BLaER1 treated with 17β-estradiol and CSF1 and Interleukin-3, amounts not matched to agents 10 nM and 100 nM (cell line): ENCODE data around the gene IQCK.

Experiments
- H3K27ac ChIP-seq, 11 experiments: shearing (Covaris generic); formaldehyde crosslinking; 2 replicates each; pipeline ENCODE4 v1.8.1; 2022
- H3K27me3 ChIP-seq, 11 experiments: shearing (Covaris generic); formaldehyde crosslinking; 2 replicates each; pipeline ENCODE4 v1.8.1; 2022
- H3K36me3 ChIP-seq, 11 experiments: shearing (Covaris generic); formaldehyde crosslinking; 2 replicates each; pipeline ENCODE4 v1.8.1; 2022
- H3K4me1 ChIP-seq, 10 experiments: shearing (Covaris generic); formaldehyde crosslinking; 2 replicates each; pipeline ENCODE4 v1.8.1; 2022
- H3K4me2 ChIP-seq, 11 experiments: shearing (Covaris generic); formaldehyde crosslinking; 2 replicates each; pipeline ENCODE4 v1.8.1; 2022
- H3K4me3 ChIP-seq, 10 experiments: shearing (Covaris generic); formaldehyde crosslinking; 2 replicates each; pipeline ENCODE4 v1.8.1; 2022
- H3K9ac ChIP-seq, 11 experiments: shearing (Covaris generic); formaldehyde crosslinking; 2 replicates each; pipeline ENCODE4 v1.8.1; 2022
- H3K9me3 ChIP-seq, 11 experiments: shearing (Covaris generic); formaldehyde crosslinking; replicated peaks in 1 of 11; 2 replicates each; pipeline ENCODE4 v1.8.1; 2022
- H4K20me1 ChIP-seq, 11 experiments: shearing (Covaris generic); formaldehyde crosslinking; 2 replicates each; pipeline ENCODE4 v1.8.1; 2022
- Cebpa-rat ChIP-seq, 11 experiments: shearing (Covaris generic); IDR thresholded peaks; 2 replicates each; pipeline ENCODE4 v1.8.1; 2022

Gene IQCK

DNA sequence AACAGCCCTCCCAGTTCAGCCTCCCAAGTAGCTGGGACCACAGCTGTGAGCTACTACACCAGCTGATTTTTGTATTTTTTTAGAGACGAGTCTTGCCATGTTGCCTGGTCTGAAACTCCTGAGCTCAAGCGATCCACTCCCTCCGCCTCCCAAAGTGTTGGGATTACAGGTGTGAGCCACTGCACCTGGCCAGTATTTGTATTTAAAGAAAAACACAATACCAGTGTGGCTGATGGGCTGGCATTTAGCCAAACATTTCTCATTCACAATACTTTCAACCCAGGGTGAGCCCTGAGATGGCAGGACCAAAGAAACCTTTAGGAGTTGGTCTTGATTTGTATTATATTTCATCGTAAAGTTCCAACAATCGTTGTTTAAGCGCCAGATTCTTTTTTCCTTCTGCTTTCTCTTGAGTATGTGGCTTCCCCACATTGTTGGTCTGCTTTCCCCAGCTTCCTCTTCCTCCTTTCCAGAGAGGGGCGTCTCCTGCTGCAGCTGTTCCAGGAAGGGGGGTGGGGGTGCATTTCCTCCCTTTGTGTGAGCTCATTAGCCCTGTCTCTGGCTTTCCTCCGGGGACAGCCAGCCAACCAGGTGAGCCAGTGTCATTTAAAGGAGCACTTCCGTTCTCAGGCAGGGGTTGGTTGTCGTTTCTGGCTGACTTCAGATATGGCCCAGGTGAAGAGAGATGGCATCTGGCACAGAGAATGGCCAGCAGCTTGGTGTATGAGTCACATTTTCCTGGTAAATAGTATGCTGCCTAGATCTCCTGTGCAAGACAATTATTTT is 86.7 kb downstream of the IQCK start:
- Histone ChIP-seq H3K4me2 (peak overlapping the region; percentile 70 to 91 (median 88)), H3K9ac (peak overlapping the region in 10 of 11 experiments; percentile 20 to 76 (median 62); a peak in 19 of 22 replicates), H3K27ac (peak overlapping the region; percentile 43 to 91 (median 79); a peak in 20 of 22 replicates)

DNA sequence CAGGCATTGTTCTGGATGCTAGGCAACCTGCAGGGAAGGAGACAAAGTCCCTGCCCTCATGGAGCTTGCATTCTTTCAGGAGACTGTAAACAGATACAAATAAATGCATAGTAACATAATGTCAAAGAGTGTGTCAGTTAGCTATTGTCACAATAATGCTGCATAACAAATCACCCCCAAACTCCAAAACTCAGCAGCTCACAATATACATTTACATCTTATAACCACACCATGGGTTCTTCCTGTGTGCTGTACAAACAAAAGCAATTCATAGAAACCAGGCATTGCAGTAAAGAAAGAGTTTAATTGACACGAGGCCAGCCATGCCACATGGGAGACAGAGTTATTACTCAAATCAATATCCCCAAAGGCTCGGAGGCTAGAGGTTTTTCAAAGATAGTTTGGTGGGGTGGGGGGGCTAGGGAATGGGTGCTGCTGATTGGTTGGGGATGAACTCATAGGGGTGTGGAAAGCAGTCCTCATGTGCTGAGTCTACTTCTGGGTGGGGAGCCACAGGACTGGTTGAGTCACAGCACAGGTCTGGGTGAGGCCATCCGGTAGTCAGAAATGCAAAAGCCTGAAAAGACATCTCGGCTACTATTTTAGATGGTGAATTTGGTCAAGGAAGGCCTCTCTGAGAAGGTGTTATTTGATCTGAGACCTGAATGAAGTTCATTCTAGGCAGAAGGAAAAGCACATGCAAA is 87.5 kb downstream of the IQCK start:
- H3K4me2 ChIP-seq: peak overlapping the region; percentile 70 to 91 (median 88); a peak in 13 of 22 replicates
- H3K27ac ChIP-seq: peak overlapping the region in 8 of 11 experiments; percentile 75 to 91 (median 80); a peak in 14 of 22 replicates

More for the DNA sequence above, 86.7 kb downstream of the IQCK start:
- no peaks in the 10 kb centered on the region for H3K27me3 ChIP-seq
- no peak for TF ChIP-seq Cebpa-rat (IDR thresholded peaks at IDR 0.05)
- H3K9me3 ChIP-seq: peaks cover 12 to 22% (median 19%) of the 10 kb centered on the region in 11 experiments
- peaks cover 0 to 4% (median 0%) of the 10 kb centered on the region in 11 experiments; a peak in 2 of 22 replicates for H3K36me3 ChIP-seq
- peaks cover 40 to 52% (median 46%) of the 10 kb centered on the region in 10 experiments for H3K4me1 ChIP-seq
- no peaks in the 10 kb centered on the region for H4K20me1 ChIP-seq
- peak overlapping the region in 7 of 10 experiments; percentile 23 to 45 (median 28); a peak in 9 of 20 replicates for H3K4me3 ChIP-seq

DNA sequence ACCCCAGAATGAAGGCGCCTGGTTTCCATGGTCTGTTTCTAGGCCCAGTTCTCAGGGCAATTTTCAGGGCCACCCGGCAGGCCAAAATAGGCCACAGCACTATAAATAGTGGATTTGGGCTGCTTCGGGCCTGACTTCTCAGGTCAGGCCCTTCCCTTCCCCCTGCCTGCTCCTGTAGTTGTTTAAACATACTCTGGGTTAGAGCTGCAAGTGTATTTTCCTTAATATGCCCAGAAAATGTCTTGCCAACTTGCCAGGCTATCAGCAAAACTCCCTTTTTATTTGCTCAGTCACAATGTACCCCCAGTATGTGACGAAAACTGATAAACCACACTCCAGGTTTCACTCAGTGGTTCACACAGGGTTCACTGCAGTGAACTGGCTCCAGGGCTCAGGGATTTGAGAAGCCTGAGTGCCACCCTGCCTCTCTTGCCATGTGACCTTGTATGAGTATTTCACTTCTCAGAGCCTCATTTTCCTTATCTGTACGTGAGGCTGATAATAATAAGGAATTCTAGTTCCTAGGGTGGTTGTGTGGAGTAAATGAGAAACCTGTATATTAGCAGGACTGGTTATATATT is 90.1 kb downstream of the IQCK start:
- peaks cover 39 to 64% (median 51%) of the 10 kb centered on the region in 10 experiments for H3K4me1 ChIP-seq
- no peaks in the 10 kb centered on the region for H3K27me3 ChIP-seq
- H3K9ac ChIP-seq: peak overlapping the region in 5 of 11 experiments; percentile 16 to 44 (median 30); a peak in 5 of 22 replicates
- peak overlapping the region in 10 of 11 experiments; percentile 11 to 81 (median 76); a peak in 13 of 22 replicates for H3K27ac ChIP-seq
- no peaks in the 10 kb centered on the region for H4K20me1 ChIP-seq
- peaks cover 19 to 31% (median 28%) of the 10 kb centered on the region in 11 experiments for H3K9me3 ChIP-seq
- H3K36me3 ChIP-seq: peaks cover 0 to 4% (median 0%) of the 10 kb centered on the region in 11 experiments; a peak in 4 of 22 replicates
- no peak overlapping the region for H3K4me3 ChIP-seq
- peak overlapping the region in 10 of 11 experiments; percentile 24 to 71 (median 50); a peak in 13 of 22 replicates for H3K4me2 ChIP-seq
- TF ChIP-seq Cebpa-rat (IDR thresholded peaks at IDR 0.05): no peak

More for the DNA sequence above, 87.5 kb downstream of the IQCK start:
- H3K4me3 ChIP-seq: peak overlapping the region in 1 of 10 experiments; percentile 45; a peak in 1 of 20 replicates
- H3K9ac ChIP-seq: peak overlapping the region in 1 of 11 experiments; percentile 71; a peak in 2 of 22 replicates
- H3K9me3 ChIP-seq: peaks cover 12 to 22% (median 19%) of the 10 kb centered on the region in 11 experiments
- no peaks in the 10 kb centered on the region for H4K20me1 ChIP-seq
- H3K4me1 ChIP-seq: peaks cover 44 to 57% (median 50%) of the 10 kb centered on the region in 10 experiments
- TF ChIP-seq Cebpa-rat (IDR thresholded peaks at IDR 0.05): no peak
- H3K27me3 ChIP-seq: no peaks in the 10 kb centered on the region
- peaks cover 0 to 4% (median 0%) of the 10 kb centered on the region in 11 experiments; a peak in 2 of 22 replicates for H3K36me3 ChIP-seq

DNA sequence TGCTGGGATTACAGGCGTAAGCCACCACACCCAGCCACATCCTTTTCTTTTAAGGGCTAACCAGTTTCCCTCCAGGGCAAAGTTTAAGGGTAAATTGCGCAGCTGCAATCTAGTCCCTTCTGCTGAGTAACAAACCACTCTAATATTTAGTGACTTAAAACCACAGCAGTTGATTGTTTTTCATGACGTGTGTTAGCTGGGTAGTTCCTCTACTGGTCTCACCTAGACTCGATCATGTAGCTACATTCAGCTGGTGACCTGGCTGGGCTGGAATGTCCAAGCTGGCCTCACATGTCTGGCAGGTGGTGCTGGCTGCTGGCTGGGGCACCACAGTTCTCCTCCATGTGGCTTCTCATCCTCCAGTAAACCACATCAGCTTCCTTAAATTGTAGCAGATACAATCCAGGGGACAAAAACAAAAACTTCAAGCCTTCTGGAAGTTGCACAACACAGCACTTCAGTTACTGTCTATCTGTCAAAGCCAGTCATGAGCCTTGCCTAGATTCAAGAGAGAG is 91.1 kb downstream of the IQCK start:
- no peaks in the 10 kb centered on the region for H4K20me1 ChIP-seq
- peaks cover 32 to 54% (median 41%) of the 10 kb centered on the region in 10 experiments for H3K4me1 ChIP-seq
- H3K36me3 ChIP-seq: peaks cover 0 to 5% (median 0%) of the 10 kb centered on the region in 11 experiments; a peak in 4 of 22 replicates
- peak in 8 of 11 experiments; percentile 5 to 87 (median 66); a peak in 14 of 22 replicates for TF ChIP-seq Cebpa-rat (IDR thresholded peaks at IDR 0.05)
- H3K9me3 ChIP-seq: peaks cover 21 to 37% (median 31%) of the 10 kb centered on the region in 11 experiments
- peak overlapping the region in 6 of 11 experiments; percentile 22 to 57 (median 38); a peak in 6 of 22 replicates for H3K9ac ChIP-seq
- H3K4me3 ChIP-seq: no peak overlapping the region
- peak overlapping the region; percentile 17 to 71 (median 51) for H3K4me2 ChIP-seq
- H3K27me3 ChIP-seq: no peaks in the 10 kb centered on the region
- peak overlapping the region in 10 of 11 experiments; percentile 11 to 81 (median 76); a peak in 18 of 22 replicates for H3K27ac ChIP-seq

DNA sequence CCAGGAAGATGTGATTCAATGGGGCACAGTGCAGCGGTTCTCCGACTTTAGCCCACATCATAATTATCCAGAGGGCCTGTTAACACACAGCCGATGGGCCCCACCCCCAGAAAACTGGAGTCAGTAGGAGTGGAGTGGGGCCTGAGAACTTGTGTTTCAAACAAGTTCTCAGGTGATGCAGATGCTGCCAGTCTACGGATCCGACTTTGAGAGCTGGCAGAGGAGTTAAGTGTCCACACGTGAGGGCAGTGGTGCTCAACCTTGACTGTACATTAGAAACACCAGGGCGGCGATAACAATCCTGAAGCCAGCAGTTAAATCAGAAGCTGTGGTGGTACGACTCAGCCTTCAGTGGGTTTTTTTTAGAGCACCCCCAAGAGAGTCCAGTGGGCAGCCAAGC is 91.6 kb downstream of the IQCK start:
- no peaks in the 10 kb centered on the region for H3K27me3 ChIP-seq
- H3K9me3 ChIP-seq: peaks cover 21 to 37% (median 31%) of the 10 kb centered on the region in 11 experiments
- no peaks in the 10 kb centered on the region for H4K20me1 ChIP-seq
- peak overlapping the region in 9 of 11 experiments; percentile 25 to 81 (median 76); a peak in 17 of 22 replicates for H3K27ac ChIP-seq
- peak overlapping the region in 6 of 11 experiments; percentile 33 to 57 (median 42); a peak in 8 of 22 replicates for H3K9ac ChIP-seq
- no peak; a peak in 2 of 22 replicates for TF ChIP-seq Cebpa-rat (IDR thresholded peaks at IDR 0.05)
- peaks cover 0 to 5% (median 0%) of the 10 kb centered on the region in 11 experiments; a peak in 4 of 22 replicates for H3K36me3 ChIP-seq
- H3K4me2 ChIP-seq: peak overlapping the region; percentile 17 to 71 (median 51); a peak in 21 of 22 replicates
- H3K4me3 ChIP-seq: no peak overlapping the region
- peaks cover 26 to 49% (median 35%) of the 10 kb centered on the region in 10 experiments for H3K4me1 ChIP-seq

DNA sequence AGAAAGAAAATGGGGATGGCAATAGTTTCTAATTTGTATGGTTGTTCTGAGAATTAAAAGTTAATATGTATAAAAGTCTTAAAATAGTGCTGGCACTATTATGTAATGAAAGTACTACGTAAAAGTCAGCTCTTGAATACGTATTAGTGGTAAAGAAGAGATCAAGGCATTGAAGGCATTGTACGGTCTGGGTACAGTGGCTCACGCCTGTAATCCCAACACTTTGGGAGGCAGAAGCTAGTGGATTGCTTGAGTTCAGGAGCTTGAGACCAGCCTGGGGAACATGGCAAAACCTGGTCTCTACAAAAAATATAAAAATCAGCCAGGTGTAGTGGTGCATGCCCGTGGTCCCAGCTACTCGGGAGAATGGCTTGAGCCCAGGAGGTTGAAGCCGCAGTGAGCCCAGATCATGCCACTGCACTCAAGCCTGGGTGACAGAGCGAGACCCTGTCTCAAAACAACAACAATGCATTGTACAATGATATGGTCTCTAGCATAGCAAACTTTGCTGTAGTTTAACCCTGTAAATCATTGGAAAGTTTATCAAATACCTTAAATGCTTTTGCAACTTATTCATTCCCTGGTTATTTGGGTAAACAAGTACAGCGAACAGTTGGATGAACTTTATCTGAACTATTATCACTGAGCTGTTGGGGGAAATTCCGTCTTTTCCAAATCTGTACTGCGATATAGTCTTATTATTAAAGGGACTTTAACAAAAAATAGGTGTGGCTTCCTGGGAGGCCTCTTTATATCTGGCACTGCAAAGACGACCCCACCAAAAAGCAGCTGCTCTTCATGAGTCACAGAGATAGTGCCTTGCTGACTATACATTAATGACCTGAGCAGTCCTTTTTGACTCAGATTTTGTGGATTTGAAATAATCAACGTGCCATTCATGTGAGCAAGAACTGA is 93.0 kb downstream of the IQCK start:
- H3K27ac ChIP-seq: no peak overlapping the region; a peak in 1 of 22 replicates
- no peak overlapping the region for H3K4me2 ChIP-seq
- H3K36me3 ChIP-seq: peaks cover 0 to 5% (median 0%) of the 10 kb centered on the region in 11 experiments; a peak in 3 of 22 replicates

DNA sequence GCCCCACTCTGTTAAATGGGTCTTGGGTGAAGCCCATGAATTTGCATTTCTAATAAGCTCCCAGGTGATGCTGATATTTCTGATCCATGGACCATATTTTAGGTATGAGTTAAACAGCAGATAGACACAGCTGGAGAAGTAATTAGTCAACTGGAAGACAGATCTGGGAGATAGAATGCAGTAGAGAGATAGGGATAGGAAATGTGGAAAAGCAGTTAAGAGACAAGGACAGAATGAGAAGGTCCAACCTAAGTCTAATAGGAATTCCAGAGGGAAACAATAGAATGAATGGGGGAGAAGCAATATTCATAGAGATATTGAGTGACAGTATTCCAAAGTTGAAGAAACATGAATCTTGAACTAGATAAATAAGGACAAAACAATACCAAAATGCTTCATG is 94.9 kb downstream of the IQCK start:
- no peak overlapping the region for H3K27ac ChIP-seq
- no peak overlapping the region for H3K4me3 ChIP-seq
- no peak overlapping the region for H3K4me2 ChIP-seq
- H3K9ac ChIP-seq: no peak overlapping the region
- TF ChIP-seq Cebpa-rat (IDR thresholded peaks at IDR 0.05): no peak
- peaks cover 0 to 5% (median 0%) of the 10 kb centered on the region in 11 experiments; a peak in 2 of 22 replicates for H3K36me3 ChIP-seq
- peaks cover 6 to 16% (median 11%) of the 10 kb centered on the region in 11 experiments; a peak in 20 of 22 replicates for H3K9me3 ChIP-seq
- H3K4me1 ChIP-seq: peaks cover 17 to 34% (median 22%) of the 10 kb centered on the region in 10 experiments
- H4K20me1 ChIP-seq: no peaks in the 10 kb centered on the region
- H3K27me3 ChIP-seq: no peaks in the 10 kb centered on the region

More for the DNA sequence above, 93.0 kb downstream of the IQCK start:
- no peak for TF ChIP-seq Cebpa-rat (IDR thresholded peaks at IDR 0.05)
- Histone ChIP-seq H4K20me1 (no peaks in the 10 kb centered on the region), H3K4me1 (peaks cover 20 to 41% (median 28%) of the 10 kb centered on the region in 10 experiments), H3K27me3 (no peaks in the 10 kb centered on the region), H3K9ac (no peak overlapping the region), H3K9me3 (peaks cover 11 to 27% (median 20%) of the 10 kb centered on the region in 11 experiments), H3K4me3 (no peak overlapping the region)
